D721Med (cell line): Measurements from ENCODE around the gene AMN.
"Not testable (repeated sequence)": the region's sequence is repeated elsewhere in the genome, so short reads cannot be mapped to it uniquely, and the experiment has no call there.

ENCODE experiments used
- DNase-seq: peaks from one replicate; pipeline ENCODE4 v3.0.0; 2011; ENCODE audit warnings: low spot score; ENCODE audit not compliant: insufficient read length
- FAIRE-seq: peaks from 2 replicates; lab custom pipeline; 2011; peaks lifted over from hg19 to GRCh38; lab: Jason Lieb, UNC
- CTCF ChIP-seq: IDR thresholded peaks from 2 replicates; pipeline ENCODE4 v1.5.1; 2012; ENCODE audit warnings: mild to moderate bottlenecking, control low read depth; ENCODE audit not compliant: insufficient read depth; ENCODE audit errors: missing control alignments

The AMN gene

GRCh38 chr14:102926104-102926503, 3.6 kb downstream of the AMN start:
- FAIRE-seq (no peak), DNase-seq (no peak)
- TF ChIP-seq CTCF: no peak

GRCh38 chr14:102926840-102927239, 4.4 kb downstream of the AMN start:
- not testable (repeated sequence) for DNase-seq, FAIRE-seq

GRCh38 chr14:102927346-102927877, 4.9 kb downstream of the AMN start:
- FAIRE-seq: no peak
- no peak for DNase-seq
- TF ChIP-seq CTCF: no peak

GRCh38 chr14:102927878-102928411, 5.5 kb downstream of the AMN start:
- DNase-seq (no peak), FAIRE-seq (no peak)
- TF ChIP-seq CTCF: no peak

- FAIRE-seq (no peak), DNase-seq (peak; percentile 96)
- no peak for TF ChIP-seq CTCF
Measured at GRCh38 chr14:102928412-102929240, 6.2 kb downstream of the AMN start.

GRCh38 chr14:102929241-102930137, 7.0 kb downstream of the AMN start:
- DNase-seq (no peak), FAIRE-seq (no peak)
- no peak for TF ChIP-seq CTCF

- TF ChIP-seq CTCF: no peak
- DNase-seq: no peak
- no peak for FAIRE-seq
Measured at GRCh38 chr14:102930138-102930752, 7.8 kb downstream of the AMN start.
